ENCODE measurements around the gene USP44.
A peak's percentile ranks its signal among the peaks of the same experiment; 100 is the strongest.

USP44 gene

DNA sequence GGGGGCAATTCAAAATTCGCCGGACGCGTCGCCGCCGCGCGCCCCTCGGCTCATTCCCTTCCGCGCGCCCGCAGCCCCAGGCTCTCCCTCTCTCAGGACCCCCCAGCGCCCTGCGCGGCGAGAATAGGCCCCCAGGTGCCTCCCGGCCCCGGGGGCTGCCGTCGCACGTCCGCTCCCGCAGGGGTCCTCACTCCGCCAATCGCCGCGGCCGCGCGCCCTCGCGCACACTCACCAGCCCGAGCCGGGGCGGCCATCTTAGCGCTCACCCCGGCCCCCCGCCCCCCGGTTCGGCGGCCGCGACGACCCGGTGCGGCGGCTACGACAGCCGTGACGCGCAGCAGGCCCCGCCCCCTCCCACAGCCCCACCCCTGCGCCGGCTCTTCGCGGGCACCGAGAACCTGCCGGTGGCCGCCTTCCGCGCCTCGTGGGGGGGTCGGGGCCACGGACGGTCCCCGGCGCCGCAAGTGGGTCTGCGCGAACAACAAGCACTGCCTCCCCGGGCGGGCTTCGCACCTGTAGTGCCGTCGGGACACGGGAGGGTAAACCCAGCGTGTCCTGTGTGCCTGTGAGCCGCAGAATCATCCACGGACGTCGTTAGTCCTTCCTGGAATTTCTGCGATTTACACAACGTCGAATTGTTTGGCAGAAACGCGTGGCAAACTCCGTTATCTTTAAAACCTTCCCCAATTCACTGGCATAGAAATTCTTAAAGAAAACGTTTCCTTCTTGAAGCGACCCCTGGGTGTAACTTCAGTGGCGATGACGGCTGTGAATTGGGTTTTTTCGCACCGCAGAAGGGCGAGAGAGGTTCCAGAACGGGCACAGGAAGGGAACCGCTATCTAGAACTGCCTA is 2.5 kb downstream of the USP44 start:
- DNase-seq (ENCODE audit: low read depth): peak; percentile 56

DNA sequence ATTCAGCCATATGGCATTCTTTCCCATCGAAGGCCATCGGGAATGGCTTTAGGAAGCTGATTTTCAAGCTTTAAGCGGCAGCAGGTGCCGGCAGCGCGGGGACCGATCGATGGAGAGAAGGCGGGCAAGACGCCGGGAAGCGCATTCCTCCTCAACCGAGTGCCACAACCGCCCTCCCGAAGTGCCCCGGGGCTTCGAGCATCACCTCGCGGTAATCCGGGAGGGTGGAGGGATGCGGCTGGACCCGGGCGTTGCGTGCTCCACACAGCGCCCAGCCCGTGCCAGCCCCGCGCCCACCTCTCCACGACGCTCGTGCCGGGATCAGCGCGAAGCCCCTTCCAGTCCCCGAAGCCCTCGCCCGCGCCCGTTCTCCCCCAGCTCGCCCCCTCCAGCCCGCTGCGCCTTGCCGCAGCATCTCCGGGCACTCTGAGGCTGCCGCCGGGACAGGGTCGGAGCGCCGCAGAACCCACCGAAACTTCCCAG is 3.2 kb downstream of the USP44 start:
- DNase-seq (ENCODE audit: low read depth): peak; percentile 7

GRCh38 chr12:95547522-95548055 is 3.7 kb downstream of the USP44 start:
- no peak for DNase-seq (ENCODE audit: low read depth)

DNA sequence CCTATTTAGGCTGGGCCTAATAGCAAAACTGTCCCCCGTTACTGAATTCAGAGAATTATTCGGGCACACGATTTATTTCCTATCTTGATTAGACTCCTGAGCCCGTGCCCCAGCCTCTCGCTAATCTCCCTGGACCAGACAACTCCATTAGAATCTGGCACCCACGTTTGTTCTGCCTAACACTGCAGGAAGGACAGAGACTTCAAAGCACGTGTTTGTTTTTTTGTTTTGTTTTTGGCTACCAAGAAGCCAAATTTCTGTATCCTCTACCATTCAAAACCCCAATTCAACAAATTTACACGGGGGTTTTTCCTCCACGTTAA is 4.8 kb downstream of the USP44 start:
- DNase-seq (ENCODE audit: low read depth): no peak

DNA sequence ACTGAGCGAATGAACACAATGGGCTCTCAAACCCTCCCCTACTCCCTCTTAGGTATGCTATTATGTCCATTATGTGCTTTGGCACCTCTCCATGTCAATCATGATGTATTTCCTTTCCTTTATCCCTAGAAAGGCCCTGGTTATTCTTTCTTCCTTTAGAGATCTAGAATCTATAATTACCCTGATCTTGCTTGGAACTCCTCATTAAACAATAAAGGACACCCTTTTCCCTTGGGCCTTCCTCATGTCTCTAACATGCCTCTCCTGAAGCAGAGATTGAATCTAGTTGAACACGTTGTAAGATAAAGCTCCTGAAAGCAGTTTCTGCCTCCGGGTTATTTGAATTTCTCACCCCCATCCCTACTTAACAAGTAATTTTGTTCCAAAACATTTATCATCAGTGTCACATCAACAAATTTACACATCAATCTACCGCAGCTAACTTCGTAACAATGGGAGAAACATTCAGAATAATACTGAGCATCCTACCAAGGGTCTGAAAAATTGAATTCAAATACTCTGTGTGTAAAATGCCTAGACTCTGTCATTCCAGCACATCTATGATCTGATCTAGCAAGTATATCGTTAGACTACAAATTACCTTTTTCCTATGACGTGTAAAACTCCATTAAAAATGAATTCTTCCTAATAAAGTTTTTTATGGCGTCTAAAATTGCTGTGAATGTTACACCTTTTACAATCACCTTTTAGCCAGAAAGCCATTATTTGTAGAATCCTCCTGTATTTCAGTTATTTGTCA is 5.4 kb downstream of the USP44 start:
- DNase-seq (ENCODE audit: low read depth): no peak

- no peak for DNase-seq (ENCODE audit: low read depth)
These were observed 6.0 kb downstream of the USP44 start for GRCh38 chr12:95545303-95545702.

- no peak for DNase-seq (ENCODE audit: low read depth)
These were observed 6.5 kb downstream of the USP44 start for GRCh38 chr12:95544756-95545155.

DNA sequence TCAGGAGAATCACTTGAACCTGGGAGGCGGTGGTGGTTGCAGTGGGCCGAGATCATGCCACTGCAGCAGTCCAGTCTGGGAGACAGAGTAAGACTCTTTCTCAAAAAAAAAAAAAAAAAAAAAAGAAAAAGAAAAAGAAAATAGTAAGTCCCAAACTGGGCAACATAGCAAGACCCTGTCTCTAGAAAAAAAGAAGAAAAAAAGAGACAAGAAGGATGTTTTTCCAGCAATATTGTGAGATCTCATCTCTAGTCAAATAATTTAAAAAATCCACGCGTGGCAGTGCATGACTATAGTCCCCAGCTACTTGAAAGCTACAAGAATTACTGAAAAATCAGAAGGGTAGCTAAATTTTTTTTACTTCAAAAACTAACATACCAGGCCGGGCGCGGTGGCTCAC is 8.0 kb downstream of the USP44 start:
- DNase-seq (ENCODE audit: low read depth): no peak

DNA sequence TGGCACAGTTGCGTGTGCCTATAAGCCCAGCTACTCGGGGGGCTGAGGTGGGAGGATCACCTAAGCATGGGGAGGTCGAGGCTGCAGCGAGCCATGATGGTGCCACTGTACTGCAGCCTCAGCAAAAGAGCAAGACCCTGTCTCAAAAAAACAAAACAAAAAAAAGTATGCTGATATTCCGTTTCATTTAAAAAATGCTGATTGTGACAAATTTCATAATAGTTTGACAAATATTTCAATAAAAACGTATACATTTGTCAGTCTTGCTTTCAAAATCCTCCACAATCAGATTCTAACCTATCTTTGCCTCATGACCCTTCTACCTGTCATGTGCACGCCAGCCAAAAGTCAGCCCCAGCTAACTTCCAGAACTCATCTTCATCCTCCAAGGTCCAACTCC is 9.8 kb downstream of the USP44 start:
- DNase-seq (ENCODE audit: low read depth): no peak

GRCh38 chr12:95538656-95539055 is 12.6 kb downstream of the USP44 start:
- no peak for DNase-seq (ENCODE audit: low read depth)

DNA sequence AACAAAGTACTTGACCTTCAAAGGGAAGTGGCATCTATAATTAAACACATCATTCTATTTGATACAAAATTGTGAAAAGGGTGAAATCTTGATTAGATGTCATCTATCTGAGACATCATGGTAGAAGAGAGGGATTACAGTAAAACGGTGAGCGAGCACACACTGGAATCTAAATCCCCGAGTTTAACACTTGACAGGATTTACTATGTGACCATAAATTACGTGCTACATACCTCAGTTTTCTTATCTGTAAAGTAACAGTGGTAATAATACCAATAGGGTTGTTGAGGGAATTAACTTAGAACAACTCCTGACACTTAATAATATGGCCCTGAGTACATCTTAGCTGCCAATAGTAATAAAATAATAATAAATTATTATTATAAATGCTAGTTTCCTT is 13.3 kb downstream of the USP44 start:
- DNase-seq (ENCODE audit: low read depth): no peak

DNA sequence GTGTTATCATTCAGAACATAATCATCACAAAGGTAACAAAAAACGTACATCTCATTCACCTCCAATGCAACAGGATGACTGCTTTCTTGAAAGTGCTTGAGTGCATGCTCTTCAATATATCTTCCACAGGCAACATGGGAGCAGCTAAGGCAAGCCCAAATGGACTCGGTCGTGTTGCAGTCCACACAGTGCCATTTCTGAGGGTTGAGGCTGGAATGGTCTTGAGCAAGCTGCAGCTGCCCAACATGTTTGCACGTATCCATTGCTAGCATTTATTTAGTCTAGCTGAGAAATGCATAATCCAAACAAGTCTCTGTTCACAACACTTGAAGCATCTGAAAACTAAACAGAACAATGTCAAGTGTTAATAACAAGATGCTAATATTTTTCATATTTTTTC is 17.3 kb downstream of the USP44 start:
- DNase-seq (ENCODE audit: low read depth): no peak

DNA sequence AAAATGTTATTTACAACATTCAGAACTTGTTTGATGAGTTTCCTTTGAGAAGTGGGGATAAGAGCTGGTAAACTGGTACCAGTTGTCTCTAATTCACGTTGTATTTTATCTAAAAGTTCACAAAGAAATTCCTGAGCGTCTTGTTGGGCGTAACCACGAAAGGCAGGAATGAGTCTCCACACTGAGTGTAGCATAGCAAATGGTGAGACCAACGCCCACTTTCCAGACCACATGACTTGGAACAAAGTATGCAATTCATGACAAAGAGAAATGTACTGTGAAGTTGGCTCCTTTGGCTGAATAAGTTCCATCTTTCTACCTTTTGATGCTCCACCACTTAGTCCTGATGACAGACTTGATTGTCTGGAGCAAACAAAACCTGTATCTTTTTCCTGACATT is 18.4 kb downstream of the USP44 start:
- DNase-seq (ENCODE audit: low read depth): no peak

DNA sequence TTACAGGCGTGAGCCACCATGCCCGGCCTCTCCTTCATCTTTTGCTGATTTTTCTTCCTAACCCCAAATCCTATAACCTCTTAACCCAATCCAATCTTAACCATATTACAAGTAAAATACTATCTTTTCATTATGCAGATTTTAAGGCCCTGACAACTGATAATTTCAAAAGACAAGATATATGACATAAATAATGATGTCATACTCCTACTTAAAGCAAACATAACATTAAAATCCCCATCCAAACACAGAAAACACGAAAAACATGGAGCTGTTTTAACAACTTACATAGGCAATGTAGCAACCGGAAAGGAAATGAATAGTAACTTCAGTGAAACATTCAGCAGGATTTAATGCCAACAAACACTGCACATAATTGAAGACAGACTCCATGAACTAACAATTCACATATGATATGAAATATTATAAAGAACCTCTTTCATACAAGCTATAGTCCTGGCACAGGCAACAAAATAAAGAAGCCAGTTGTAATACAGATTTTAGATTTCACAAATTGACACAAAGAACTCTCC is 21.5 kb downstream of the USP44 start:
- DNase-seq (ENCODE audit: low read depth): no peak

GRCh38 chr12:95528431-95528830 is 22.8 kb downstream of the USP44 start:
- DNase-seq (ENCODE audit: low read depth): no peak

DNA sequence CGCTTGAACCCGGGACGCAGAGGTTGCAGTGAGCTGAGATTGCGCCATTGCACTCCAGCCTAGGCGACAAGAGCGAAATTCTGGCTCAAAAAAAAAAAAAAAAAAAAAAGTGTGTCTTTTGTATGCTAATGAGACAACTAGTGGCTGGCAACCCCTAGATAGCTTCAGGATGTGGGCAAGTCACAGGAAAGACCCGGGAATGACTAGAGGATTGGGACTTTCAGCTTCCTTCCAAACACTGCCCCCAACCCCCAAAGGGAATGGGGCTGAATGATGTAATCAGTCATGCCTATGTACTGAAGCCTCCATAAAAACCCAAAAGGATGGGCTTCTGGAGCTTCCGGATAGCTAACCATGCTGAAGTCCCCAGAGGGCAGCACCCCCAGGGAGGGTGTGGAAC is 28.6 kb downstream of the USP44 start:
- DNase-seq (ENCODE audit: low read depth): no peak

GRCh38 chr12:95520816-95521215 is 30.5 kb downstream of the USP44 start:
- no peak for DNase-seq (ENCODE audit: low read depth)

GRCh38 chr12:95518944-95519343 is 32.3 kb downstream of the USP44 start:
- DNase-seq (ENCODE audit: low read depth): no peak

DNA sequence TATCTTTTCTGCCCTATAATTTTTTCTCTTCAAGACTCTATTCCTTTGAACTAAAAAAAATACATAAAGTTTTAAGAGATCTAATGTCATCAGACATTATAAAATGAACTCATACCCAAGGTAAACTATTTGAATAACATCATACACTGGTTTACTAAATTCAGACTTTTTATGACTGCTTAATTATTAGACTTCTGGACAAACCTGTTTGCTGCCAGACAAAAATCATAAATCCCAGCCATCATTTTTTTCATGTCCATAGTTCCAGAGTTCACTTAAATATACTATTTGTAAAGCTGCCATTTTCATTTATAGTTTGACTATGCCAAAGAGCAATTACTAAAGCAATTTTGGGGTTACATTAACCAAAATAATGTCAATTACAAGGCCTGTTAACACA is 34.0 kb downstream of the USP44 start:
- DNase-seq (ENCODE audit: low read depth): no peak

- DNase-seq (ENCODE audit: low read depth): no peak
These were observed 34.5 kb downstream of the USP44 start for GRCh38 chr12:95516757-95517156.

GRCh38 chr12:95515197-95515596 is 36.1 kb downstream of the USP44 start:
- no peak for DNase-seq (ENCODE audit: low read depth)

- no peak for DNase-seq (ENCODE audit: low read depth)
These were observed 37.7 kb downstream of the USP44 start for GRCh38 chr12:95513599-95513998.

DNA sequence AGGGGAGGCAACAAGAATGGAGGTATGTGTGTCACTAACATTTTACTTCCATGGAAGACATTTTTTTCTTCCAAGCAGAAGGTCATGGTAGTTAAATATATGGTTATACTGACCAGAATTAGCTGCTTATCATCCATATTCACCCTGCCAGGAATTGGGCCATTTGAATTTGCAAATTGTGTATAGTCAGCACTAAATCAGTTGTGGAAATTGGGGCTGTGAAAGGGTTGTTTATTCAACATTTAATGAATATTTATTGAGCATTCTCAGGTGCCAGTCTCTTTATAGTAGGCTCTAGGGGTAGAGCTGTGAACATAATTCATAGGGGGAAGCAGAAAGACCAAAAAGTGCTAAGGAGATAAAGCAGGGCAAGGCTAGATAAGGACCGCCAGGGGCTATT is 39.3 kb downstream of the USP44 start:
- DNase-seq (ENCODE audit: low read depth): no peak
